SKM-1 treated with dmso at 0.1 percent for 144 hours (cell line): ENCODE measurements around the gene ATXN7L1.
"Not testable (repeated sequence)": the region's sequence is repeated elsewhere in the genome, so short reads cannot be mapped to it uniquely, and the experiment has no call there.

Source experiments
- DNase-seq: peaks from one replicate; lab custom pipeline; 2025; ENCODE audit not compliant: unreplicated experiment; lab: John Stamatoyannopoulos, UW

ATXN7L1 gene

DNA sequence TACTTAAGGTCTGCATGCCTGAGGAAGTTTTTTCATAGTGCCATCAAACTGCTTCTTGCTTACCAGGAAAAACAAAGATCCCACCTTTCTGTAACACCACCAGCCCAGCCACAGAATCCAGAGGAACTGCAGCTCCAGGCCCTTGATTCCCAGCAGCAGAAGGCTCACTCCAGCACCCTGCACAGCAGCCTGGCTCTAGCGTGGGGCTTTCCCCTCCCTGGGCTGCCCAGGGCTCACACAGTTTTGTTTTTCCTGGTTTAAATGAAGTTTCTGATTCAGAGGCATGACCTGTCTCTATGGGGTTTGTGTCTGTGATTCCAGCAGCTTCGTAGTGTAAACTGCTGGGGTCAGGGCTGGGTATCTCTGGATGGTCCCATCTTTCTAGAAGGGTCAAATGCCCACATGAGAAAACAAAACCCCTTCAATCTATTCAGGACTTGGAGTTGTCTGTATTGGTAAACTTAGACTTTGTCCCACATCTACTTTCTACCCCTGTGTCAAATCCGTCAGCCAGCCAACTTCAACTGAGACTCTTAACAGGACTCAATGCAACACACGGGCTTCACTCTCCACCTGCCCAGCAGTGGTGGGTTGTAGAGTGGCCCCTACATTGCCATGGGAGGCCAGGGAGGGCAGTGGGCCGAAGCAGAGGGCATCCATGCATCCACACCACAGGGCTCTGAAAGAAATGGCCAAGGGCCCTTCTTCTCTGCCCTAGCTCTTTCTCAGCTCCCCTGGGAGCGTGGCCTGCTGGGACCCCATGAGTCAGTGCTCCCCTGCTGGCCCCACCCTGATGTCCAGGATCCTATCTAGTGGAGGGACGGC lies 73.6 kb downstream of the ATXN7L1 start:
- DNase-seq: no peak

- DNase-seq: no peak
Measured at GRCh38 chr7:105800849-105801534, 75.4 kb downstream of the ATXN7L1 start.

- no peak for DNase-seq
Measured at GRCh38 chr7:105800442-105800841, 76.0 kb downstream of the ATXN7L1 start.

- DNase-seq: no peak
Measured at GRCh38 chr7:105799677-105800076, 76.7 kb downstream of the ATXN7L1 start.

DNA sequence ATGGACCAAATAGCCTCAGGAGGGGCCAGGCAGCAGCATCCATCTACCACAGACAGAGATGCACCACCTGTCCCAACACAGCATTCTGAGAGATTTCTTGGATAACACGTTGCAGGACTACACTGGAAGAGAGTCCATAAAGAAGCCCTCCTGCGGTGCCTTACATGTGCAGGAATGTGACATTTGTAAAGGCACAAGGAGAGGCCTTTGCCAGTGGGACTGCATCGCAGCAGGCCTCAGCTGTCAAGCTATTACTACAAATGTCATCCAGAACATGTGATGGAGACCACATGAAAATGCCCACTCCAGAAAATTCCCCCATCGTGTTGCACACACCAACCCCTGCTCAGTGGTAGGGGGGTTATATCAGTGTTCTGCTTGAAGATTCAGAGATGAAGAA lies 77.4 kb downstream of the ATXN7L1 start:
- DNase-seq: no peak

DNA sequence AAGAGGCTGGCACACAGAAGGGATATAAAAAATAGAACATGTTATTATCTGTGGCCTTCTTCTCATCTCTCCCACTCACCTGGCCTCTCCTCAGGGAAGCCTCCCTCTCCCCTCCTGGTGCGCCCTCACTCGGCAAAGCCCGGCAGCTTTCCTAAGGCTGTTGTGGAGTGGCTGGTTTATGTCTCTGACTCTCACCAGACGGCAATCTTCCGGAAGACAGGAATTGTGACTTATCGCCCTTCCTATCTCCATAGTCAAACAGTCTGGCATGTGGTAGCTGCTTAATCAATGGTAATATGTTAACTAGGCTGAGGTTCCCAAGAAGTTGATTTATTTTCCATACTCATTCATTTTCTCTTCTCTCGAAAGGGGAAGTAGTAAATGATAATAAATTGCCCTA lies 78.7 kb downstream of the ATXN7L1 start:
- DNase-seq: no peak

DNA sequence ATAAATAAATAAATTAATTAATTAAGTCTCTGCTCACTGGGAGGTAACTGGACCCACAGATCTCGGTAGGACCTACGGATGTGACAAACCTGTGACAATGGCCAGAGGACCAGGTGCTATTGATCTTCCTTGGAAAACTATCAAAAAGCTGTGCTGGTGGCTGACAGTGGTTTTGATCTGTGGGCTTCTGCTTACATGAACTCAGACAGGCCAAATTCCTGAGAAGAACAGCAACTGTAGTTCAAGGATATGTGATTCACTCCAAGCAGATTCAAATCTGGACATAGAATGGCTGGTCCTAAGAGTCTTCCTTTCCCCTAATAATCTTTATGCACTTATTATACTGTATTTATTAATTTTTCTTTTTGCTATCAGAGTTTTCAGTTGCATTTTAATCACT lies 80.0 kb downstream of the ATXN7L1 start:
- DNase-seq: no peak

- DNase-seq: no peak
Measured at GRCh38 chr7:105794741-105795729, 81.4 kb downstream of the ATXN7L1 start.

DNA sequence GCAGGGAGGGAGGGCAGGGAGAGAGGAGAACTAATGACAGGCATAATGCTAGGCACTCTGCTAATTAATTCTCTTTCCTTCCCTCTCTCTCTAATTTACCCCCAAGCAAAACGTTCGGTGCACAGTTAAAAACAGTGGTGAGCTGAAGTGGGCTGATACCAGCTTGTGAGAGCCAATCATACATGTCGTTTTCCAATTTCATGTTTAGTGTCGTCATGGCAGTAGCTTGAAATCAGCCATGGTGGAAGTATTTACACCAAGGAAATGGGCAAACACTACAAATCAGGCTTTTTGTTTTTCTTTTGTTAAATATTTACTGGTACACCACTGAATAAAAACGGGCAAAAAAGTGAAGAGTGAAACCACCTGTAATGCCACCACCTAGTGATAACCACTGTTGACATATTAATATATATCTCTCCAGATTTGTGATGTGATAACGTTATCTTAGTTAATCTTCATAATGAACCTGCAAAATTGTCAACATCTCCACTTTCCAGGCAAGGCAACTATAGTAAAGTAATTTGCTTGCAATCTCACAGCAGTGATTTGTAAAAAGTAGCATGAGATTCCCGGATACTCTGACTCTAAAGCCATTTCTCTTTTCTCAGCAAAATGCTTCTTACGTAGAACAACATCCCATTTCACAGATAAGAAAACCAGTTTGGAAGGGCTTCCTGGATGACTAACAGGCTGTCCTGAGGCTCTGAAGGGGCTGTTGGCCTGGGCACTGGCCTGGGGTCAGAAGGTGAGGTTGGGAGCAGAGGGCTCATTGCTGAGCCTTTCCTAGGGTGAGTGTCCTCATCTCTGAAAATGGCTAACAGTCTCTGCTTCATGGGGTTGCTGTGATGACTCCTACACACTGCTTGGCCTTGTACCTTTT lies 83.7 kb downstream of the ATXN7L1 start:
- DNase-seq: no peak

GRCh38 chr7:105791926-105792325 lies 84.5 kb downstream of the ATXN7L1 start:
- DNase-seq: no peak

DNA sequence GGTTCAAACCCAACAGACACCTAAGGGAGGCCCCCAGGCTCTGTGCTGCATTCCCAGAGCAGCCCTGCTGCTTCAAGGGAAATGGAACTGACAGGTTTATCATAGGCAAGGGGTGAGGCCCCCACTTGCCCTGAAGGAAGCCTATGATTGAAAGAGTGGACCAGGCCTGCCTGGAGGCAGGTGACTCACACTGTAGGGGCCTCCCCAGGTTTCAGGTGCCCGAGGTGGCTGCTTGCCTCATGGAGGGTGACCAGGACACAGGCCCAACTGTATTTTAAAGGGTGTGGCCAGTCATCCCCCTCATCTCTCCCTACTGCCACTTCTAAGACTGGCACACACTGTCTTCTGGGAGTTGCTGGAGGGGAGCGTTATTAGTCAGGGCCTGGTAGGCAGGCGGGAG lies 85.4 kb downstream of the ATXN7L1 start:
- no peak for DNase-seq

GRCh38 chr7:105790452-105790851 lies 85.9 kb downstream of the ATXN7L1 start:
- not testable (repeated sequence) for DNase-seq

- no peak for DNase-seq
Measured at GRCh38 chr7:105788816-105789349, 87.5 kb downstream of the ATXN7L1 start.

DNA sequence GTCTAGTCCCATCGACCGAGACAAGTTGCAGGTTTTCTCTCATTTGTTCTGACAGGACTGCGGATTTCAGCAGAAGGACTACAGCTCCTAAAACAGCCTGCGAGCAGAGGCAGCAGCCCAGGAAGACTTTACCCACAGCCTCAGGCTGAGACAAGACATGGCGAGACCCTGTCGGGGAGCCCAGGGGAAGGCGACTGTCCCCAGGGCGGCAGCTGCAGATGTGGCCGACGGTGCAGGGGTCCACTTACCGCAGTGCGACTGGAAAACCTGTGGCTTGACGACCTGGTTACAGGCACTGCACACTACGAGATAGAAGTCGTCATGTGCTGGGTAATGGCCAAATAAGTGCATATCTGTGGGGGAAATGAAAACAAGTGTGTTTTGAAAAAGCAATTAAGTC lies 88.0 kb downstream of the ATXN7L1 start:
- no peak for DNase-seq

GRCh38 chr7:105787793-105788192 lies 88.6 kb downstream of the ATXN7L1 start:
- DNase-seq: no peak

DNA sequence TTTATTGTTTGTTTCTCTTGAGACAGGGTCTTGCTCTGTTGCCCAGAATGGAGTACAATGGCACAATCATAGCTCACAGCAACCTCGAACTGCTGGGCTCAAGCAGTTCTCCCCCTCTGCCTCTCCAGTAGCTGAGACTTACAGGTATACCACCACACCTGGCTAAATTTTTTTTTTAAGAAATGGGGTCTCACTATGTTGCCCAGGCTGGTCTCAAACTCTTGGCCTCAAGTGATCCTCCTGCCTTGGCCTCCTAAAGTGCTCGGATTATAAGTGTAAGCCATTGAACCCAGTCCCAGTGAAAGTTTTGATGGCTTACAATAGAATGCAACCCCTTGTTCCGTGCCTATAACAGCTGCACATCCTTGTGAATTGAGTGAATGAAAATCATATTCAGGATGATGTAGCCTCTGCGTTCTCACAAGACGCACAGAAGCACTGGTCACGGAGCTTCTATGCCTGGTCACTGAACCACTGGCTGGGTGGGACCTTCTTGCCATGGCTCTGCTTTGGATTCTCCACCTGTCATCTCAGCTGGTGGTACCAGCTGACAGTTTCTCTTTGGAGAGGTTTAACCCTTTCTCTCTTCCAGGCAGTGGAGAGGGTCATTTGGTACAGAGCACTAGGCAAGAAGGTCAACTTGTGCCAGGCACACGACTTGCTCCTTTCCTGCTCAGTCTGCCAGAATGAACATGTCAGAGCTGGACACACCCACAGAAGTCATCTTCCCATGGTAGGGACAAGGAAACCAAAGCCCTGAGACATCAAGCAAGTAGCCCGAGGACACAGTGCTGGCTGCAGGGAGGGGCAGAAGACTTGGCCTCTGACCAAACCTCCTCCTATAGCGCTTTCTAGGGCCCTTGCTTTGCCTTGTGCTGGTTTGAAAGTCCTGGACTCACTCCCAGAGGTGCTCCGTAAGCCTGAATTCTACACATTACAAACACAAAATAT lies 89.6 kb downstream of the ATXN7L1 start:
- DNase-seq: no peak

DNA sequence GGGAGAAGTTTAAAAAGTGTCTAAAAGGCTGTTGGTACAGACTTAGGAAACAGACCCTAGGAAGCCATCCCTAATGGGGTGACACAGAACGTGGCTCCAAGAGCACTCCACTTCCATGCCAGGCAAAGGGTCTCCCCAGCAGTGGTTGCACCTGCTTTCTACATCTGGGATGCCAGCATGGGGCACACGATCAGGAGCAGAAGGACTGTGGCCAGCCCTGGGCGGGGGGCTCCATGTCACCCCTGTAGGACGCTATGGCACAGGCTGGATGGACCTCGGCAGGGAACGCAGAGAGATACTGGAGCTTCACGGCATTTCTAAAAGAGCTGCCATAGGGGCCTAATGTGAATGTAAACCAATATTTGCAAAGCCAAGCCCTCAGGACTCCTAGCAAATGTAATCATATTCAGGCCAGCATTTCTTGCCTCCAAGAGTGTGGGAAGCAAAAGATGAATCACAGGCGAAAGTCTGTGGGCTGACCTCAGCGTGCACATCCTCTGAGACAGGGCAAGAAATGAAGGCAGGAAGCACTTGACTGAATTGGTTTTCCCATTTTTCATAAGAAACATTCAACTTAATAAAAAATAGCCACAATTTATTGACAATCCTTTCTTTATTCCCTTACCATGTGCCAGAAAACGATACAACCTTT lies 93.9 kb downstream of the ATXN7L1 start:
- DNase-seq: no peak
